GM12878 (cell line): ENCODE results near the gene CTPS1. TPM values are rescaled to one million over a fixed set of nuclear protein-coding genes. Genes with fewer than 3 reads are reported as not detected.

Experiments used
- ATAC-seq: fragments of 200-7000 bp; cut with Tn5 transposase; 3 replicates; pipeline ENCODE4 v1.9.1; 2020; ENCODE audit warnings: mild to moderate bottlenecking, moderate library complexity
- BruUV-seq: library from RNA; stranded (reverse); fragments of 400-500 nt; replicated peaks from 2 replicates; lab custom pipeline; 2021; lab: Mats Ljungman, UMichigan
- CTCF ChIA-PET: fragments of 300-600 bp; sonication (Branson Sonifier 250); formaldehyde crosslinking; extraction: SDS; loops from one replicate; lab custom pipeline; 2021; ENCODE audit warnings: inconsistent platforms; lab: Yijun Ruan, JAX
- POLR2A ChIA-PET: fragments of 350-600 bp; formaldehyde crosslinking; extraction: SDS; loops from one replicate; lab custom pipeline; 2021; ENCODE audit warnings: inconsistent platforms; lab: Charles Lee
- RAD21 ChIA-PET: fragments of 300-600 bp; sonication (Branson Sonifier 250); formaldehyde crosslinking; loops from one replicate; lab custom pipeline; 2023; ENCODE audit warnings: antibody characterized with exemption; ENCODE audit not compliant: unreplicated experiment; lab: Charles Lee
- SMC1A ChIA-PET: fragments of 300-600 bp; sonication (Branson Sonifier 250); formaldehyde crosslinking; loops from one replicate; lab custom pipeline; 2023; ENCODE audit not compliant: unreplicated experiment, uncharacterized antibody; lab: Charles Lee
- DNase-seq: peaks from one replicate; pipeline ENCODE4 v3.0.0-alpha.2; 2011; ENCODE audit warnings: low read depth, low spot score
- FAIRE-seq: peaks from 3 replicates; lab custom pipeline; 2011; peaks lifted over from hg19 to GRCh38; lab: Jason Lieb, UNC
- H2AFZ ChIP-seq: 2 replicates; pipeline ENCODE4 v1.6.0; 2011; ENCODE audit warnings: low read depth, low read length, control low read depth; ENCODE audit not compliant: control insufficient read depth
- H3K27ac ChIP-seq: 2 replicates; pipeline ENCODE4 v1.5.1; 2011; ENCODE audit warnings: control low read depth; ENCODE audit not compliant: control insufficient read depth, insufficient read depth
- H3K27me3 ChIP-seq, 2 experiments: replicated peaks in 1 of 2; 2 replicates each; pipeline versions ENCODE4 v1.6.0 to v1.6.1; 2011; ENCODE audit warnings: low read length in 1 of 2; ENCODE audit not compliant: control insufficient read depth in 2 of 2, insufficient read depth in 2 of 2
- H3K36me3 ChIP-seq, 2 experiments: 2 replicates each; pipeline ENCODE4 v1.5.1; 2011; ENCODE audit warnings: low read length in 1 of 2; ENCODE audit not compliant: control insufficient read depth in 2 of 2, insufficient read depth in 2 of 2
- H3K4me1 ChIP-seq: 2 replicates; pipeline ENCODE4 v1.6.1; 2011; ENCODE audit warnings: mild to moderate bottlenecking, low read length, moderate library complexity, mixed read lengths; ENCODE audit not compliant: control insufficient read depth, insufficient read depth
- H3K4me2 ChIP-seq: 2 replicates; pipeline ENCODE4 v1.6.0; 2011; ENCODE audit warnings: control low read depth; ENCODE audit not compliant: control insufficient read depth, insufficient read depth
- H3K4me3 ChIP-seq: fragments of 200-600 bp; sonication (generic); 2 replicates; pipeline ENCODE4 v1.5.1; 2016
- H3K79me2 ChIP-seq: 2 replicates; pipeline ENCODE4 v1.6.0; 2011; ENCODE audit warnings: low read length; ENCODE audit not compliant: control insufficient read depth, insufficient read depth
- H3K9ac ChIP-seq: 2 replicates; pipeline ENCODE4 v1.8.0; 2011; ENCODE audit warnings: low read length, control low read depth, mixed read lengths; ENCODE audit not compliant: control insufficient read depth, insufficient read depth
- H3K9me3 ChIP-seq: replicated peaks from 3 replicates; pipeline ENCODE4 v1.5.1; 2011; ENCODE audit warnings: mild to moderate bottlenecking, low read length; ENCODE audit not compliant: control insufficient read depth, insufficient read depth
- H4K20me1 ChIP-seq: 2 replicates; pipeline ENCODE4 v1.6.0; 2011; ENCODE audit not compliant: control insufficient read depth, insufficient read depth
- ASH2L ChIP-seq: fragments of 300-600, 200-600 bp; sonication (generic); IDR thresholded peaks from 2 replicates; pipeline ENCODE4 v1.6.1; 2017; ENCODE audit warnings: low read depth, mild to moderate bottlenecking, borderline replicate concordance
- BMI1 ChIP-seq: fragments of 450-650 bp; IDR thresholded peaks from 2 replicates; pipeline ENCODE4 v1.6.1; 2016; ENCODE audit warnings: mild to moderate bottlenecking, moderate library complexity, borderline replicate concordance
- CHD1 ChIP-seq: IDR thresholded peaks from 2 replicates; pipeline ENCODE4 v1.6.1; 2012; ENCODE audit warnings: low read depth, low read length, improper control_type of control experiment
- EED ChIP-seq: sonication (generic); IDR thresholded peaks from 2 replicates; pipeline ENCODE4 v1.6.1; 2016; ENCODE audit warnings: antibody characterized with exemption, low read depth
- EGR1 ChIP-seq, 2 experiments: IDR thresholded peaks; 1 replicate in 1 of 2; 2 replicates in 1 of 2; pipeline ENCODE4 v1.6.1; 2011 to 2012; ENCODE audit warnings: low read depth in 2 of 2, low read length in 2 of 2, borderline replicate concordance in 1 of 2, mild to moderate bottlenecking in 1 of 2, moderate library complexity in 1 of 2
- ESRRA ChIP-seq: IDR thresholded peaks from 2 replicates; pipeline ENCODE4 v1.6.1; 2012; ENCODE audit warnings: mild to moderate bottlenecking, low read length, improper control_type of control experiment
- FOXK2 ChIP-seq: fragments of 450-650 bp; IDR thresholded peaks from 2 replicates; pipeline ENCODE4 v1.6.1; 2017; ENCODE audit warnings: mild to moderate bottlenecking, moderate library complexity
- MEF2A ChIP-seq: IDR thresholded peaks from 2 replicates; pipeline ENCODE4 v1.6.1; 2011; ENCODE audit warnings: low read depth, mild to moderate bottlenecking, low read length, moderate library complexity; ENCODE audit not compliant: insufficient read depth
- NFYB ChIP-seq: IDR thresholded peaks from 2 replicates; pipeline ENCODE4 v1.6.1; 2011; ENCODE audit warnings: low read depth, mild to moderate bottlenecking, low read length, improper control_type of control experiment, moderate library complexity; ENCODE audit not compliant: insufficient read depth
- PBX3 ChIP-seq: IDR thresholded peaks from 2 replicates; pipeline ENCODE4 v1.6.1; 2011; ENCODE audit warnings: mild to moderate bottlenecking, low read depth, low read length, moderate library complexity; ENCODE audit not compliant: insufficient replicate concordance
- RAD21 ChIP-seq: IDR thresholded peaks from 2 replicates; pipeline ENCODE4 v1.6.1; 2011; ENCODE audit warnings: mild to moderate bottlenecking, low read depth, low read length, moderate library complexity; ENCODE audit not compliant: insufficient read depth
- SUPT20H ChIP-seq: IDR thresholded peaks from 2 replicates; pipeline ENCODE4 v1.6.1; 2011; ENCODE audit warnings: low read depth, mild to moderate bottlenecking, low read length, moderate library complexity, borderline replicate concordance; ENCODE audit not compliant: control insufficient read depth
- TBL1XR1 ChIP-seq: IDR thresholded peaks from 2 replicates; pipeline ENCODE4 v1.6.1; 2012; ENCODE audit warnings: low read depth, low read length, improper control_type of control experiment
- ZNF207 ChIP-seq: fragments of 450-650 bp; IDR thresholded peaks from 2 replicates; pipeline ENCODE4 v1.6.1; 2014; ENCODE audit warnings: antibody characterized with exemption, mild to moderate bottlenecking, borderline replicate concordance
- ZZZ3 ChIP-seq: IDR thresholded peaks from 2 replicates; pipeline ENCODE4 v1.6.1; 2011; ENCODE audit warnings: low read depth; ENCODE audit not compliant: control insufficient read depth, insufficient read length
- WGBS: methylation state at CpG from one replicate; pipeline ENCODE4 v1.1.6; 2016; ENCODE audit warnings: low lambda C conversion rate; ENCODE audit not compliant: insufficient replicate concordance, insufficient coverage; ENCODE audit errors: missing lambda C conversion rate; 5-methylcytosine and 5-hydroxymethylcytosine counted together
- in situ Hi-C: fragments of 300-500 bp; cut with MboI; formaldehyde crosslinking; loops from 9 replicates; pipeline ENCODE4 v1.14.3; 2018; ENCODE audit warnings: mixed read lengths
- intact Hi-C: fragments of 100-400 bp; cut with micrococcal nuclease; formaldehyde crosslinking; loops from one replicate; pipeline ENCODE4 v1.14.2; 2022; ENCODE audit not compliant: unreplicated experiment
- polyA plus RNA-seq, 11 experiments: library from polyadenylated mRNA; depleted of rRNA in 4 of 11; unstranded in 6 of 11; stranded (reverse) in 5 of 11; fragments of >200 nt; fragmentation: Nextera tagmentation in 4 of 11; fragmentation: Illumina TruSeq in 1 of 11; extraction: Ambion mirVana in 4 of 11; extraction: Trizol in 1 of 11; gene quantifications; 1 replicate in 1 of 11; 2 replicates in 10 of 11; pipeline versions ENCODE4 v1.2.1 to v1.2.3, GENCODE V29; 2011 to 2016; ENCODE audit warnings: inconsistent platforms in 2 of 11, missing spikeins in 2 of 11, low read depth in 1 of 11
- total RNA-seq, 4 experiments: library from RNA; depleted of rRNA in 3 of 4; stranded (reverse); fragments of >200 nt in 3 of 4; fragmentation: Illumina TruSeq in 1 of 4; extraction: Trizol in 1 of 4; gene quantifications; 2 replicates each; pipeline versions ENCODE4 v1.2.1 to v1.2.3, GENCODE V29; 2013 to 2021

The CTPS1 gene
- total and polyA plus RNA-seq, 10 of the 15 experiments (the other 5 are each of a cell fraction or from before 2014, with no cell fraction given), result 27.5 to 106 (median 62.8) TPM

- TF ChIP-seq NFYB (no peak), ASH2L (no peak)
Measured at GRCh38 chr1:40958210-40958609, 21.3 kb upstream of the CTPS1 start (continued).

GRCh38 chr1:40965531-40965930 lies 14.0 kb upstream of the CTPS1 start:
- CTCF ChIA-PET, result interaction anchor here (1.9 kb wide), 1 partner anchor 13 kb away, joined by 9 read pairs; no protein-coding TSS in a partner anchor
- intact Hi-C loops, result no loop called here
- DNase-seq, result no peak
- FAIRE-seq, result no peak
- SMC1A ChIA-PET, result interaction anchor here (3.4 kb wide), 1 partner anchor 14 kb away, joined by 9 read pairs; no protein-coding TSS in a partner anchor
- Histone ChIP-seq H4K20me1 (no peaks in the 10 kb centered on the region), H3K4me1 (no peaks in the 10 kb centered on the region), H3K79me2 (no peaks in the 10 kb centered on the region), H3K36me3 (no peaks in the 10 kb centered on the region), H3K27ac (no peak overlapping the region), H3K4me3 (no peak overlapping the region), H3K27me3 (no peaks in the 10 kb centered on the region), H3K4me2 (no peak overlapping the region), H3K9me3 (no peaks in the 10 kb centered on the region)
- RAD21 ChIA-PET, result no interaction called here
- in situ Hi-C loops, result no loop called here
- no TSS peak for BruUV-seq
- no peak for ATAC-seq
- POLR2A ChIA-PET, result no interaction called here
- TF ChIP-seq MEF2A, result no peak
- TF ChIP-seq, all 136 proteins: peak for 0
- WGBS, result 82% methylated on average over 10 of the region's 10 CpGs
- no peak overlapping the region for H2AFZ ChIP-seq
- H3K9ac ChIP-seq, result no peak overlapping the region

GRCh38 chr1:40966417-40966816 lies 13.1 kb upstream of the CTPS1 start:
- no peaks in the 10 kb centered on the region for H3K9me3 ChIP-seq
- ChIA-PET RAD21 (no interaction called here), POLR2A (no interaction called here), SMC1A (interaction anchor here (3.4 kb wide), 1 partner anchor 14 kb away, joined by 9 read pairs; no protein-coding TSS in a partner anchor), CTCF (interaction anchor here (1.9 kb wide), 1 partner anchor 14 kb away, joined by 9 read pairs; no protein-coding TSS in a partner anchor)
- intact Hi-C loops, result no loop called here
- H3K27me3 ChIP-seq, result no peaks in the 10 kb centered on the region
- BruUV-seq, result no TSS peak
- DNase-seq (no peak), ATAC-seq (no peak), FAIRE-seq (no peak)
- no peaks in the 10 kb centered on the region for H3K4me1 ChIP-seq
- no peak overlapping the region for H3K4me2 ChIP-seq
- WGBS, result 59% methylated on average over 4 of the region's 4 CpGs
- no peaks in the 10 kb centered on the region for H3K79me2 ChIP-seq
- H2AFZ ChIP-seq, result no peak overlapping the region
- no peak for TF ChIP-seq BMI1
- no peak for TF ChIP-seq RAD21
- TF ChIP-seq ZNF207, result no peak
- TF ChIP-seq ZZZ3, result no peak
- TF ChIP-seq SUPT20H, result no peak
- TF ChIP-seq EGR1 (IDR thresholded peaks at IDR 0.05; ENCODE audit: borderline replicate concordance in 1 of 2, low read depth in 2 of 2, low read length in 2 of 2), result no peak
- no peak for TF ChIP-seq CHD1
- TF ChIP-seq TBL1XR1, result no peak
- TF ChIP-seq ESRRA, result no peak
- TF ChIP-seq PBX3, result no peak
- no peak for TF ChIP-seq EED
- TF ChIP-seq FOXK2, result no peak
- H3K27ac ChIP-seq, result no peak overlapping the region
- in situ Hi-C loops, result no loop called here
- no peak overlapping the region for H3K4me3 ChIP-seq
- H3K36me3 ChIP-seq, result no peaks in the 10 kb centered on the region
- H4K20me1 ChIP-seq, result no peaks in the 10 kb centered on the region
- no peak overlapping the region for H3K9ac ChIP-seq
